HG03571 (cell line): ENCODE data around the gene MGAT4B.

ENCODE experiments used
- ATAC-seq: cut with Tn5 transposase; IDR thresholded peaks from one replicate; pipeline ENCODE4 v1.9.1; 2021; ENCODE audit not compliant: unreplicated experiment

The MGAT4B gene

GRCh38 chr5:179773686-179774040 lies 33.0 kb downstream of the MGAT4B start:
- no peak for ATAC-seq

DNA sequence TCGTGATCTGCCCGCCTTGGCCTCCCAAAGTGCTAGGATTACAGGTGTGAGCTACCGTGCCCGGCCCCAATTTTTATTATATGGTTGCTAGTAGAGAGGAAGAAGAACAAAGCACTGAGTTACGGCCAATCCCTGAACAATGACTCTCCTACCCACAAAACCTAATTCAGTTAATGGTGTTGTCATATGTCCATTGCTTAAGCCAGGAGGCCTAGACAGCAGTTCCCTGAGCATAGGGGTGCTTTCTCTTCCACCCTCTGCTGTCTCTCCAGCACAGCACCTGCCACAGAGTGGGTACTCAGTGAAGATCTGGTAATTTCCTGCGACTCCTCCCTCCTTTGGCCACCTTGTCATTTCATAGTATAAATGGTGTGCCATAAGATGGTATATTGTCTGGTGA lies 34.3 kb downstream of the MGAT4B start:
- no peak for ATAC-seq

DNA sequence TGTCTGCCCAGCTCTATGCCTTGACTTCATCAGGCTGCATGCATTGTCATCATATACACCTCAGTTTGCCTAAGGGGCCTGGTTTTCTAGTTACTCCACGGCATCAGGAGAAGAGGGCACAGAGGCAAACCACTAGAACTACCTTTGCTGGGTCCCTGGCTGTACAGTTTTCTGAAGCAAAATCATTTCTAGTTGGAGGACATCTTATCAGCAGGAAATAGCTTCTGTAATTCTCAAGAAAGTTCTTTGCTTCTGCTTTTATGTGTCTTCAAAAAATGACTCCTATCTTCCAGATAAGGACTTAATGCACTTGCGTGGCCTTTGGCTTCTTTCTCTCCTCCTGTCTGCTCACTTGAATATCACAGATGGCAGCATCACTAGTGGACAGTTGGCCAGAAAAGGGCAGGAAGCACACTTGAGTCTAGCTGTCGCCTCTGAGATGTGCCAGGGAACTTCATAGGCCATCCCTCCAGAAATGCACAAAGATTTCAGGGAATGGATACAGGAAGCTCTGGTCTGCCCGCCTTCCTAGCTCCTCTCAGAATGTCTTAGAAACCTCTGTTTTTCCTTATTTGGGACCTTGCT lies 35.3 kb downstream of the MGAT4B start:
- ATAC-seq: no peak

DNA sequence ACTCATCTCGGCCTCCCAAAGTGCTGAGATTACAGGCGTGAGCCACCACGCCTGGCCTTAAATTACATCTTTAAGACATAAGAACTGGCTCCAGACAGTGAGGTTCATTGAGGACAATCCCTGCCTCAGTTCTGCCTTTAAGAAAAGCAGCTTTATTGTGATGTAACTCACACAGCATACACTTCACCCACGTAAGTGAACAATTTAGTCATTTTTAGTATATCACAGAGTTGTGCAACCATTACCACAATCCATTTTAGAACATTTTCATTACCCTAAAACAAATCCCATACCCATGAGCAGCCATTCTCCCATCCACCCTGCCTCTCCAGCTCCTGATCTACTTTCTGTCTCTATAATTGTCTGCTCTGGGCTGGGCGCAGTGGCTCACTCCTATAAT lies 36.9 kb downstream of the MGAT4B start:
- ATAC-seq: no peak

DNA sequence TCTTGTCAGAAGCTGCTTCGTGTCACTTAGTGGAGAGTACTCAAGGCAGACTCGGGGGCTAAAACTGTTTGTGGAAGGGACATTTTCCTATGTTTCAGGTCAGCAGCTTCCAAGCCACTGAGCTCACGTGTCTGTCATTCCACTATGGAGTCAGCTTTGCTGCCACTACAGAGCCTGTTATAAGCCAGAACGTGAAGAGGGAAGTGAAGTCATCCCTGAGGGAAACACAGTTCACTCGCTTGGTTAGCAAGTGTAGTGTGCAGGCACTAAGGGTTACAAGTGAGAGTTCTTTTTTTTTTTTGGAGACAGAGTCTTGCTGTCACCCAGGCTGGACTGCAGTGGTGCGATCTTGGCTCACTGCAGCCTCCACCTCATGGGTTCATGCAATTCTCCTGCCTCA lies 37.4 kb downstream of the MGAT4B start:
- ATAC-seq: no peak

DNA sequence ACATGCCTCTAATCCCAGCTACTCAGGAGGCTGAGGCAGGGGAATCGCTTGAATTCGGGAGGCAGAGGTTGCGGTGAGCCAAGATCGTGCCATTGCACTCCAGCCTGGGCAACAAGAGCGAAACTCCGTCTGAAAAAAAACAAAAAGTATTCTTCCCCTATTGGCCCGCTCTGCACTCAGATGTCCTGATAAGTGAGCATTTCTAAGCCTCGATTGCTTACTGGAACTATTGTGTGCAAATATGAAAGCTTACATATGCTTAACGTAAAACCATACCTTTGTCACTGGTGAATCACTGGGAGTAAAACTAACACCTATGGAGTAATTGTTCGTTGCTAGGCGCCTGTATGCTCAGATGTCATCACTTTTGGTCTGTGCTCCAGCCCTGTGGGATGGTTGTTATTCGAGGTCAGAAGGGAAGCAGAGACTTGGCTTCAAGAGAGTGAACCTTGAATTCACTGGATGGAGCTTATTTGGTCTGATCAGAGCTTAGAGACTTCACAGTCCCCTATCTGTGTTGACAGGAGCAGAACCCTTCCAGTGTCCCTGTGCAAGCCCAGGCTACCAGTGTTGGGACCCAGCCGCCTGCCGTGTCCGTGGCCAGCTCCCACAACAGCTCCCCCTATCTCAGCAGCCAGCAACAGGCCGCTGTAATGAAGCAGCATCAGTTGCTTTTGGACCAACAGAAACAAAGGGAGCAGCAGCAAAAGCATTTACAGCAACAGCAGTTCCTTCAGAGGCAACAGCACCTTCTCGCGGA lies 38.2 kb downstream of the MGAT4B start:
- ATAC-seq: no peak

DNA sequence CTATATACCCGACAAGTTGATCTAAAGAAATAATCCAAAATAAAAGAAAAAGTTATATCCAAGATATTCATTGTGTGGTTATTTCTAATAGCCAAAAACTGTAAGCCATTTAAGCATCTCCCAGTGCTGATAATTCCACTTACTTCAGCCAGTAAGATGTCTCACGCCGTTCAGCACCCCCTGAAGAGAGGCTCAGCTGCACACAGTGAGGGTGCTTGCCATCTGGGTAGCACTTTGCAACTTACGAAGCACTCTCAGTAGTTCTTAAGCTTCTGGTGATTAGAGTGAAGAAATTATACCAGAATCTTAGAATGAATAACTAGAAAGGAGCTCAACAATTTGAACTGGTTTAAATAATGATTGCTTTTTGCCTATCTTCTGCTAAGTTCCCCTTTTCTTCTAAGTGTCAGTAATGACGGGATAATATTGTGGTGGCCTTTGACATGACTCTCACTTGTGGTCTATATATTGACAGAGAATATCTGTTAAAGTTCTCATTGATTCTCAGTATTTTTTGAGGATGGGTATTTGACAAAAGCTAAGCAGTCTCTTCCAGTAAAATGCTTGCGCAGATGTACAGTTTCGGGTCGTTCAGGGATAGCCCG lies 39.1 kb downstream of the MGAT4B start:
- no peak for ATAC-seq

GRCh38 chr5:179766726-179767455 lies 39.8 kb downstream of the MGAT4B start:
- no peak for ATAC-seq

DNA sequence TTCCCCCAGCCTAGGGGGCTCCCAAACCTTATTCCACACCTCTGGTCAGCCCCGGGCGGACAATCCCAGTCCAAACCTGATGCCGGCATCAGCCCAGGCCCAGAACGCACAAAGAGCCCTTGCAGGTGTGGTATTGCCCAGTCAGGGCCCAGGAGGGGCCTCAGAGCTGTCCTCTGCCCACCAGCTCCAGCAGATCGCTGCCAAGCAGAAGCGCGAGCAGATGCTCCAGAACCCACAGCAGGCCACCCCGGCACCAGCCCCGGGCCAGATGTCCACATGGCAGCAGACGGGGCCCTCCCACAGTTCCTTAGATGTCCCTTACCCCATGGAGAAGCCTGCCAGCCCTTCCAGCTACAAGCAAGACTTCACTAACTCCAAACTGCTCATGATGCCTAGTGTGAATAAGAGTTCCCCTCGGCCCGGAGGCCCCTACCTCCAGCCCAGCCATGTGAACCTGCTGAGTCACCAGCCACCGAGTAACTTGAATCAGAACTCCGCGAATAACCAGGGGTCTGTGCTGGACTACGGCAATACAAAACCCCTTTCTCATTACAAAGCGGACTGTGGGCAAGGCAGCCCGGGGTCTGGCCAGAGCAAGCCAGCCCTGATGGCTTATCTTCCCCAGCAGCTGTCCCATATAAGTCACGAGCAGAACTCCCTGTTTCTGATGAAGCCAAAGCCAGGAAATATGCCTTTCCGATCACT lies 40.5 kb downstream of the MGAT4B start:
- ATAC-seq: no peak

GRCh38 chr5:179765400-179765799 lies 41.3 kb downstream of the MGAT4B start:
- no peak for ATAC-seq

GRCh38 chr5:179764056-179764455 lies 42.6 kb downstream of the MGAT4B start:
- no peak for ATAC-seq

- ATAC-seq: peak; percentile 48
Measured at GRCh38 chr5:179763215-179763945, 43.3 kb downstream of the MGAT4B start.

DNA sequence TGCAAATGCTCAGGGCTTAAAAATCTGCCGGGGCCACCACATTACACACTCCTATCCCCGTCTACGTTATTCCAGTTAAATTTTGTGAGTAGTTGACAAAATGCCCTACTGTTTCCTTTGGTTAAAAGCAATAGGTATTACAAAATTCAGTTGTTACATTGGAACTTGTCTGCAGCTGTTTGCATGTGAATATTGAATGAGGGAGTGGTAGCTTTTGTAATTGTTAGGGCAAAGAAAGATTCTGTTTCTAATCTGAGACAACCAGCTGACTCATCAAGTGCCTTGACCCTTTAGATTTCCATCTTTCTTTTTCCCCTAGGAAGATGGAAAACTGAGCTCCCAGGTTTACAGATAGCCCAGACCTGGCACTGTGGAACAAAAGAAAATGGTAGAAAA lies 43.9 kb downstream of the MGAT4B start:
- no peak for ATAC-seq

DNA sequence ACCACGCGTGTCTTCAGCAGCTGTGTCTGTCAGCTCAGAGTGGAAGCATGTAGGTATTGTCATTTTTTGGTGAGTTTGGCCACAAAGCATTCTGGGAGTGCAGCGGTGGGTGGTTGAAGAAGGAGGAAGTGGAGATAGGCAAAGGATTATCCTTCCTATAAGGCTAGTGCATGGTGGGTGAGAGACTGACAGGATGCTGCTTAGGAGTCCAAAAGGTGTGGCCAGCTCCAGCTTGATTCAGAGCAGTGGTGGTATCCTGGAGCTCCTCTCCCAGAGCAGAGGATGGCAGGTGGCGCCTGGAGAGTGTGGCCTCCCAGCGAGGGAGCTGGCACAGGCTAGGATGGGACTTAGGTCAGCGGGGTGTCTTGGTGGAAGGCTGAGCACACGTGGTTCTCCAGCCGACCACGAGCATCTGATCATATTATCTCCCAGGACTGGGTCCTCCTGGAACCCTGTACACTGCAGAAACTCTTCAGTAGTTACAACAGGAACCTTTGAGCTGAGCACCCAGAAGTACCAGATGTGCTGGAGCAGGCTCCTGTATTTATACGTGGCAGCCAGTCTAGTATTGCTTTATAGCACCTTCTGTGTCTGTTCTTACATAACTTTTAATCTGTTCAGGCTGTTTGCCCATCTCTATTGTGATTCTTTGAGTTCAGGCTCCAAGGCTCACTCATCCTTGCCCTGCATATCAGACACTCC lies 44.4 kb downstream of the MGAT4B start:
- no peak for ATAC-seq

GRCh38 chr5:179759581-179760551 lies 46.8 kb downstream of the MGAT4B start:
- no peak for ATAC-seq

- no peak for ATAC-seq
Measured at GRCh38 chr5:179758955-179759354, 47.7 kb downstream of the MGAT4B start.

GRCh38 chr5:179755022-179755421 lies 51.6 kb downstream of the MGAT4B start:
- no peak for ATAC-seq

DNA sequence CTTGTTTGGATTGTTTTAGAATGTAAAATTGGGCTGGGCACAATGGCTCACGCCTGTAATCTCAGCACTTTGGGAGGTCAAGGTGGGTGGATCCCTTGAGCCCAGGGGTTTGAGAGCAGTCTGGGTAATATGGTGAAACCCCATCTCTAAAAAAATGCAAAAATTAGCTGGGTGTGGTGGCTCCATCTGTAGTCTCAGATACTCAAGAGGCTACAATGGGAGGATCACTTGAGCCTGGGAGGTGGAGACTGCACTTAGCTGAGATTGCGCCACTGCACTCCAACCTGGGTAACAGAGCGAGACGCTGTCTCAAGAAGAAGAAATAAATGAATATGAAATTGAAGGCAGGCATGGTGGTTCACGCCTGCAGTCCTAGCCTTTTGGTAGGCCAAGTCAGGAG lies 52.7 kb downstream of the MGAT4B start:
- no peak for ATAC-seq
